ENCODE results near the gene PNCK.
"Not testable (repeated sequence)": the region's sequence is repeated elsewhere in the genome, so short reads cannot be mapped to it uniquely, and the experiment has no call there.

Gene PNCK

GRCh38 chrX:153685751-153686696 lies 12.4 kb upstream of the PNCK start:
- peak; percentile 50 for DNase-seq

DNA sequence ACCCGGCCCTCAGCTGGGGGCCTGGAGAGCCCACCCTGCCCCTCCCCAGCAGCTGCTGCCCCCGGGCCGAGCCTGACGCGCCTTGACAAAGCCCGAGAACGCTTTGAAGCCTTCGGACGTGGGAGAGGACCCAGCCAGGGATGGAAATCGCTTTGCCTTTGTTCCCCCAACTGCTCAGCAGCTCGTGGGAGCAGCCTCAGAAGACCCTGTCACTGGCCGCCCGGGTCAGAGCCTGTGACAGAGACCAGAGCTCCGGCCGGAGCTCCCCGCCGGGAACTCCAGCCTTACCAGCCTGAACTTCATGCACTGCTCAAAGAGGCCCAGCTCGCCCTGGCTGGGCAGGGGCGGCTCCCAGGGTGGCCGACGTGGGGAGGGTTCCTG lies 11.5 kb upstream of the PNCK start:
- peak; percentile 68 for DNase-seq

DNA sequence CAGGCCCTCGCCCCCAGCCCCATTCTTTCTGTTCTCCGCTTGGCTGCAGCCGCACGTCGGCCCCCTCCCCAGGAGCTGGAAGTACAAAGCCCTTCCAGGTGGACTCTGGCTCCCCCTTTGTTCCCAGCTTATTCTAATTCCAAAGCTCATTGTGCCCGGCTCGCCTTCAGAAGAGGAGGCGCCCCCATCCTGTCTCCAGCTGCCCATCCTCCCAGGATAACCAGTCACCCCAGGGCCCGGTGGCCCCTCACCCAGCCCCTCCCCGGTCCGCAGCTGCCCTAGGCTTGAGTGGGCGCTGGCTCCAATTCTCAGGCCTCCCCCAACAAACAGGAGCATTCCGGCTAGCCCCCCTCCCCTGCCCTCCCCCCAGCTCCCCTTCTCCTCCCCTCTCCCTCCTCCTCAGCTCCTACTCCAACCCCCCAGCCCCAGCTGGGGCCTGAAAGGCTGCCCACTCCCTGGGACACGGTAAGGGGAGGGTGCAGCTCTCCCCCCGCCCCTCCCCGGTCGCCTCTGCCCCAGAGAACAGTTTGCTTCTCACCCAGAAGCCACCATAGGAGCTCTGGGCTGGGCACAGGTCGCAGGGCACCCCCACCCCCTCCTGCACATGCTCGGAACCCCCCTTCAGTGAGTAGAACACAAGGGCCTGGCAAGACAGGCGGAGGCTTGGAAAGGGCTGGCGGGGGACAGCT lies 11.0 kb upstream of the PNCK start:
- DNase-seq = peak; percentile 42

DNA sequence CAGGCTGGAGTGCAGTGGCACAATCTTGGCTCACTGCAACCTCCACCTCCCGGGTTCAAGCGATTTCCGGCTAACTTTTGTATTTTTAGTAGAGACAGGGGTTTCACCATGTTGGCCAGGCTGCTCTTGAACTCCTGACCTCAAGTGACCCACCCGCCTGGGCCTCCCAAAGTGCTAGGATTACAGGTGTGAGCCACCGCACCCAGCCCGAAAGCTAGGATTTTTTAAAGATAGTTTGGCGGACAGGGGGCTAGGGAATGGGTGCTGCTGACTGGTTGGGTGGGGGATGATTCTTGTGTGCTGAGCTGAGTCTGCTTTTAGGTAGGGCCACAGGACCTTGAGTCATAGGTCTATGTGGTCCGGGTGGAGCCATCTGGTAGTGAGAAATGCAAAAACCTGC lies 9.9 kb upstream of the PNCK start:
- not testable (repeated sequence) for DNase-seq

DNA sequence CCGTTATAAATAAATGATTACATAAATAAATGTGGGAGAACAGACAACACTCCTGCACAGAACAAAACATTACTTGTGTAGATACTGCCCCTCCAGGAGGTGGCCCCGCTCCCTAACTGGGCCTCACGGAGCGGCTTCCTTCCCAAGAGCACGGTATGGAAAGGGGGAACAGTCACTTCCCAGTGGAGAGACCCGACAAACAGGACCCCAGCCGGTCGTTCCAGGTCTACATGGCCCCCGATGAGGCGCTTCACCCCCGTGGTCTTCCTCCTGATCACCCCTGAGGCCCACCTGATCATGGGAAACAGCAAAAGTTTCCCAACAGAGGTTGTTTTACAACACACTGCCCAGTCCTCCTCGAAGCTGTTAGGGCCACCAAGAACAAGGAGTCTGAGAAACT lies 7.6 kb upstream of the PNCK start:
- DNase-seq = no peak

DNA sequence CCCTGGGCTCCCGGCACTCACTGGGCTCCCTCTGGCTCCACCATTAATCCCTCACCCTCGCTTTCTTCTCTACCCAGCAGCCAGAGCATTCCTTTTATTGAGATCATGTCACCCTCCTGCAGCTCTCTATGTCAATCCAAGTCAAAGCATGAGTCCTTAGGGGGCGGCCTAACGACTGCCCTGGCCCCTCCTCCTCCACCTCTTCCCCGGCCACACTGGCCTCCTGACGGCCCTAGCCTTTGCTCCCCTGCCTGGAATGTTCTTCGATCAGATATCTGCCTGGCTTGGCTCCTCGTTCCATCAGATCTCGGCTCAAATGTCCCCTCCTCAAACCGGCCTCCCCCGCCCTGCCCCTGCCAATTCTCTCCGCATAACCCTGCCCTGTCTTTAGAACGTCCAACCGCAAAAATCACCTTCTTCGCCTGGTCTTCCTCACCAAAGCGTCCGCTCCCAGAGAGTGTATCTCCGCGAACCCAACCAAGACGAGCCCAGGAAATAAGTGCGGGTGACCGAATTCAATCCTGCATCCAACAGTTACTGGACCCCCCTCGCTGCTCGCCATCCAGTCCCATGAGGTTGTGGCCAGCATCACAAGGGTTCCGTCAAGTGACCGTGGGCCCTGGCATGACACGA lies 722 bp upstream of the PNCK start:
- no peak for DNase-seq

DNA sequence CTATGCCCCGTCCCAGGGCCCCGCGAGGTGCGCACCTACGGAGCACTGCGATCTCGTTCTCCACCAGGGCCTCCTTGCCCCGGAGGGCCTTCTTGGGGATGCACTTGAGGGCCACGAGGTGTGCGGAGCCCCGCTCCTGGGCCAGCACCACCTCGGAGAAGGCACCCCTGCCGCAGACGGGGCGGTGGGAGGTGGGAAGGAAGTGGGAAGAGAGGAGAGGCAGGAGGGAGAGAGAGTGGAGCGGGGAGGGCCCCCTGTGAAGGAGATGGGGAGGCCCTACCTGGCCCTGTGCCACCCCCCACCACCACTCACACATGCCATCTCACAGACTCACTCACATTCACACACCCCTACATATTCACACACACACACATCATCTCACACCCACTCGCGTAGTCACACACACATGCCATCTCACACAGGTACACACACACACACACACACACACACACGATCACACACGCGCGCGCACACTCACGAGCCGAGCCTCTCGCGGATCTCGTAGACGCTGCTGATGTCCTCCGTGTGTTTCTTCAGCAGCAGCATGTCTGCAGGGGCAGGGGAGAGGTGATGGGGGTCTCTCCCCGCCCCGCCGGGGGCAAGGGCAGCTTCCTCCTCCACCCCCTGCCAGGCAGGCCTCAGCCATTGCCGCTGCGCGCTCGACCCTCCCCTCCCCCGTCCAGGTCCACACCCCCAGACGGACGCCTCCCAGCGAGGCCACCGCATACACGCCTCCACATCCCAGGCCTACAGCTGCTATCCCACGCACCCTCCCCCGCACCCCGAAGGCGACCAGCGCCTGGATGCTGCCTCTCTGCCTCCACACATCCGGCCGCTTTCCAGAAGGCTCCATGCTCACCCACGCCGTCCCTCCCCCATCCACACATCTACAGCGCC lies 834 bp downstream of the PNCK start:
- no peak for DNase-seq

GRCh38 chrX:153671589-153672530 lies 1.8 kb downstream of the PNCK start:
- DNase-seq = no peak

- no peak for DNase-seq
These were observed 2.6 kb downstream of the PNCK start for GRCh38 chrX:153670748-153671588.

DNA sequence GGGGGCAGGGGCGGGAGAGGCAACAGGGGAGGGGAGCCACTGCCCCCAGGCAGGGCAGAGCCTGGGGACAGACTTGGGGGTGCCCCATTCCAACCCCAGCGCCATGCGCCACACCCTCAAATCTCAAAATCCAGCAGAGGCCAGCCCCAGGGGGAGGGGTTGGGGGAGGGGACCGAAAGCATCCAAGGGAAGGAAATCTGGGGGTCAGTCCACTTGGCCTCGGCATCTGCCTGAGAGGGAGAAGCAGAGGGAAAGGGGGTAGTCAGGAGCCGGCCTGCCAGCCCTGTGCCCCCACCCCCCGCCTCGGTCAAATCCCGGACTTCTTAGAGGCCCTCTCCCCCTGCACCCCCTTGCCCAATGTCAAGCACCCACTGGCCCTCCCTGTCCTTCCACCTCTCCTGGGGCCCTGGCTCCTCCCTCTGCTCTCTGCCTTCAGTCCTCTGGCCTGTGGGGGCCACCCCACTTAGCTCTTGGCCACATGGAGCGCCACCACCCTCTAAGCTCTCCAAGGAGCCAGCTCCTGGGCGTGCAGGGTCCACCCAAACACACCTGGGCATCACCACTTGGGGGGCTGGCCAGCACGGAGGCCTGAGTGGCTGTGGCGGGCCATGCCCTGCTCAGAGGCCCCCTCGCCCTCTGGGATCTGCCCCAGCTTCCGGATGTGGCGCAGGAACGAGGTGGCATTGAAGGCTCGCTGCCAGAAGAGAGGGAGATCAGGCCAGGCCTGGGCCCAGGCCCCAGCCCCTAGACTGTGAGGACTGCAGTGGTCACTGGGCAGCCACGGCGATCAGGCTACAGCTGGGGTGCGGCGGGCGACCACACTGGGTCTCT lies 3.5 kb downstream of the PNCK start:
- no peak for DNase-seq

- peak; percentile 59 for DNase-seq
These were observed 4.3 kb downstream of the PNCK start for GRCh38 chrX:153669174-153669890.

DNA sequence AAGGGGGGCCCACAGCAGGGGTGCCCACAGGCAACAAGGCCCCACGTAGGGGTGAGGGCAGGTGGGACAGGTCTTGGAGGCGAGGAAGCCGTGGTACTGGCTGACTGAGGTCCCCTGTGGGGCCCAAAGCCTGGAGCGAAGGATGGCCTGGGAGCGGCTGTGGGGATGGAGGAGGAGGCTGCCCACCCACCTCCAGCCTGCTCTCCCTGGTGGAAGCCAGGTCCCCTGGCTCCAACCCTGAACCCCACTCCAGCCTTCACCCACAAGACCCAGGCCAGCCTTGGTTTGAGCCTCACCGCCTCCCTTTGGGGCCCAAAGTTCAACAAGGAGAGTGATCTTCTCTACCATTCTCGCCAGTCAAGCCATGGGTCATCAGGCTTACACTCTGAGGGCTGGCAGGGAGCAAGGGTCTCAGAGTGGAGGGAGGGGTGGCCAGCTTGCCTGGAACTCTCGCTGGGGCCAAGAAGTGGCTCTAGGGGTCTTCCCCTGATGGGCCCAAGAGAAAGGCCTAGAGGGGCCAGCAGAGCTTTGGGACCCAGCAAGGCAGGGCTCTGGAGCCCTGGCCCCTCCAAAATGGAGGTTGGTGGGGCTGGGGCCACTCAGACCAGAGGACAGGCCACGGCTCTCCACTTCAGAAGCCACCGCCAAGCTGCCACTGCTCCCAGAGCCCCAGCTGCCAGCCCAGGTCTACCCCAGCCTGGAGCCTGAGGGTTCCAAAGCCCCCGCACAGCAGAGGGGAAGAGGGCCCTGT lies 5.0 kb downstream of the PNCK start:
- DNase-seq = no peak

GRCh38 chrX:153667956-153668396 lies 5.6 kb downstream of the PNCK start:
- peak; percentile 83 for DNase-seq

DNA sequence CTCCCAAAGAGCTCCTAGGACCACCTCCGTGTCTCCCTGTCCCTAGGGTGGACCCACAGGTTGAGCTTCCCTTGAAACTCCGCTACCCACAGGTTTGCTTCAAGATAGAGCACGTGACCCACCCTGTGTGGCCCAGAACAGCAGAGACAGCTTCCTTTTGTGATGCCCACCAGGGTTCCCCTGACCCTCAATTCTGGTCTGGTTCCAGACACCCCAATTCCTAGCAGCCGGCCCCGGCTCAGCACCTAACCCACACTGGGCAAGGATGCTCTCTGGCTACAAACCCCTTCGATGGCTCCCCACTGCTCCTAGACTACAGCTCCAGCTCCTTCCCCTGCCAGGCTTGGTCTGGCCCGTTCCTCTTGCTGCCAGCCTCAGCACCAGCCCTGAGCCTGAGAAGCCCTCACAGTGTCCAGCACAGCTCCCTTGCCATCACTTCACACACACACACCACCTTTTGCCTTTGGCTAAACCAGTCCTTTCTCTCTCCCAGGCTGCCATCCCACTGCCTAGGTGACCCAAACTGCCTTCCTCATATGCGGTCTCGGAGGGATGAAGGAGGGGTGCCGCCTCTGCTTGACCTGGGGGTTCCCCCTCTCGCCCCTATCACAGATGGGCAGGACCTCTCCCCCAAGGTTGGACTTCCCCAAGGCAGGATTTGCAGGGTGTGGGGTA lies 6.2 kb downstream of the PNCK start:
- DNase-seq = no peak

- no peak for DNase-seq
These were observed 7.8 kb downstream of the PNCK start for GRCh38 chrX:153665726-153666306.

DNA sequence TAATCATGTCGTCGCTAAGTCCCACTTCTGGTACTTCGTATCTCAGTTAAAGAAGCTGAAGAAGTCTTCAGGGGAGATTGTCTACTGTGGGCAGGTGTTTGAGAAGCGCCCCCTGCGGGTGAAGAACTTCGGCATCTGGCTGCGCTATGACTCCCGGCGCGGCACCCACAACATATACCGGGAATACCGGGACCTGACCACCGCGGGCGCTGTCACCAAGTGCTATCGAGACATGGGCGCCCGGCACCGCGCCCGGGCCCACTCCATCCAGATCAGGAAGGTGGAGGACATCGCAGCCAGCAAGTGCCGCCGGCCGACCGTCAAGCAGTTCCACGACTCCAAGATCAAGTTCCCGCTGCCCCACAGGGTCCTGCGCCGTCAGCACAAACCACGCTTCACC lies 11.3 kb downstream of the PNCK start:
- DNase-seq = no peak

DNA sequence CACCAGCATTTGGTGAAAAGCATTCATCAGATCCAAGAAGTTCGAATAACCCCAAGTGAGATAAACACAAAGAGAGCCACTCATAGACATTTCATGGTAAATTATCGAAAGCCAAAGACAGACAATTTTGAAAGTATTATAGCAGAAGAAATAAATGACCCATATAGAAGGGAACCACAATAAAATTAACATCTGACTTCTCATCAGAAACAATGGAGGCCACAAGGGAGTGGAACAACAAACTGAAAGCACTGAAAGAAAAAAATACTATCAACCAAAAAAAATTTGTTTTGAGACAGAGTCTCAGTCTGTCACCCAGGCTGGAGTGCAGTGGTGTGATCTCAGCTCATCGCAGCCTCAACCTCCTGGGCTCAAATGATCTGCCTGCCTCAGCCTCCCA lies 14.3 kb downstream of the PNCK start:
- no peak for DNase-seq
